Ectodermal cell (in vitro differentiated cells): ENCODE data around the gene PPP1R7.

Experiments
- H3K27ac ChIP-seq: 2 replicates; pipeline ENCODE4 v1.7.0; 2013; ENCODE audit warnings: mild to moderate bottlenecking, low read depth, low read length; ENCODE audit not compliant: insufficient read depth, poor library complexity, severe bottlenecking
- H3K27me3 ChIP-seq: 2 replicates; pipeline ENCODE4 v1.7.0; 2013; ENCODE audit warnings: mild to moderate bottlenecking, low read length; ENCODE audit not compliant: insufficient read depth, control insufficient read depth, poor library complexity, severe bottlenecking
- H3K36me3 ChIP-seq: one replicate; pipeline ENCODE4 v1.7.0; 2013; ENCODE audit warnings: low read length; ENCODE audit not compliant: control insufficient read depth, insufficient read depth
- H3K4me1 ChIP-seq: one replicate; pipeline ENCODE4 v1.7.0; 2013; ENCODE audit warnings: low read length; ENCODE audit not compliant: control insufficient read depth, insufficient read depth
- H3K4me3 ChIP-seq: 2 replicates; pipeline ENCODE4 v1.7.0; 2013; ENCODE audit warnings: low read depth, low read length, control low read depth; ENCODE audit not compliant: insufficient read depth
- H3K9me3 ChIP-seq: 2 replicates; pipeline ENCODE4 v1.7.0; 2013; ENCODE audit warnings: mild to moderate bottlenecking, low read length, moderate library complexity; ENCODE audit not compliant: control insufficient read depth
- WGBS, 2 experiments: methylation state at CpG; one replicate each; pipeline ENCODE4 v1.1.7; 2013; ENCODE audit warnings: missing lambda C conversion rate in 2 of 2; 5-methylcytosine and 5-hydroxymethylcytosine counted together

Gene PPP1R7

DNA sequence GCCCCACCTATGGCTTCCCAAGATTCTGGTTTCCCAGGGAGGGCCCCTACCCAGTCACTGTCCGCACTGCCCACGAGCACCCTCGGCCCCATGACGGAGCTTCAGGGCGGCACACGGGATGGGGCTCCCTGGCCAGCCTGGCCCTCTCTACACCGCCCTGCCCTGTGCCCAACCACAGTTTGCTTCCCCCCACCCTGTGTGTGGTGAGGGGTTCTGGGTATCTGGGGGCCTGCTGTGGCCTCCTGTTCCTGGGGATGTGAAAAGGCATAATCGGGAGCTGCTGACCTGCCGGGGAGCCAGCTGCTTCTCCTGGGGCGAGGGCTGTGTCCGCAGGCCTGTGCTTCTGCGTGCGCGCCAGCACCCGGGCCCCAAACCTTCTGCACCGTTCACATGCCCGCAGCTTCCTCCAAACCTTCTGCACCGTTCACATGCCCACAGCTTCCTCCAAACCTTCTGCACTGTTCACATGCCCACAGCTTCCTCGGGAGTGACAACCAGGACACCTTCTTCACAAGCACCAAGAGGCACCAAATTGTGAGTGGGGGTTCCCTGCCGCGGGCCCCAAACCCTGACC, 50.6 kb downstream of the PPP1R7 start:
- 93 to 94% methylated on average over 21 of the region's 21 CpGs for WGBS, 2 experiments
- no peaks in the 10 kb centered on the region for H3K4me1 ChIP-seq

DNA sequence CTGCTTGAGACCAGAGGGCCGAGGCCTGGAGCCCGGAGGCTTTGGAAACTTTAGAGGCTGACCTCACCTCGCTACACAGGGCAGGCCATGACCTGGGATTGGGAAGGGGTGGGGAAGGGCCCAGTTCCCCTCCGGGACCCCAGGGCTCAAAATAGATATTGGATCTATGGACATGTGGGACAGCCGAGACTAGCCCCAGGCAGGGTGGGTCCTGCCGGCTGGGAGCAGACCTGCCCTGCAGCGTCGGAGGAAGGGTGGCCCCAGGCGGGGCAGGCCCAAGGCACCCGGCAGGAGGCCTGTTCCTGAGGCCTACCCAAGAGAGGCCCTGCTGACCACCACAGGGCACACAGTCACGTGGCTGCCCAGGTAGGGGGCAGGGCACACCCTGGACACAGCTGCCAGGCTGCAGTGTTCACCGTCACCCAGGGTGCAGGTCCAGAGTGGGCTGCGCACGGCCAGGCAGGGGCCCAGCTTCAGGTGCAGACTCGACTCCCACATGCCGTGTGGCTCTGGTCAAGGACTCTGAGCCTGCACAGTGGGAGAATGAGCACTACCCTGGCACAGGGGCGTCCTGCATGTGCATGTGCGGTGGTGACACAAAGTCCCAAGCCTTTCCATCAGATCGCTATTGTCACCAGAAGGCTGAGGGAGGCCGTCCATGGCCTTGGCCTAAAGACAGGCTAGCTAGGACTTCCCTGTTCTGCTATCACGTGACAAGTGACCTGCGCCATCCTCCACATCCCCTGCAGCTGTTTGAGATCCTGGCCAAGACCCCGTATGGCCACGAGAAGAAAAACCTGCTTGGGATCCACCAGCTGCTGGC, 51.4 kb downstream of the PPP1R7 start:
- WGBS, 2 experiments: 91 to 92% methylated on average over 24 of the region's 24 CpGs
- no peaks in the 10 kb centered on the region for H3K4me1 ChIP-seq
- no peak overlapping the region for H3K27ac ChIP-seq
- no peak overlapping the region for H3K4me3 ChIP-seq
- H3K27me3 ChIP-seq: no peaks in the 10 kb centered on the region
- H3K9me3 ChIP-seq: no peaks in the 10 kb centered on the region
- H3K36me3 ChIP-seq: no peaks in the 10 kb centered on the region

More for the DNA sequence above, 50.6 kb downstream of the PPP1R7 start:
- H3K27me3 ChIP-seq: no peaks in the 10 kb centered on the region
- no peaks in the 10 kb centered on the region for H3K36me3 ChIP-seq
- H3K4me3 ChIP-seq: no peak overlapping the region
- no peaks in the 10 kb centered on the region for H3K9me3 ChIP-seq
- H3K27ac ChIP-seq: no peak overlapping the region

DNA sequence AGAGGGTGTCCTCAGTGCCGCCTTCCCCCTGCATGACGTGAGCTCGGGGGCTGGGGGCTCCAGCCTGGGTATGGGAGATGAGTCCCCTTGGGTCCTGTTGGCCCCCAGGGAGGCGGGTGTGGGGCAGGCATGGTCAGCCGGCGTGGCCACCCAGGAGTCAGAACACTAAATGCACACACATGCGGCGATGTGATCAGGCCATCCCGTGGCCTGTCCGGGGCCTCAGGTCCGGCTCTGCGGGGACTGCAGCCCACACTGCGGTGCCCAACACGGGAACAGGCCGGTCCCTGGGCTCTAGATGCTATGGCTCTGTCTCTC, 52.0 kb downstream of the PPP1R7 start:
- H3K4me3 ChIP-seq: no peak overlapping the region
- no peaks in the 10 kb centered on the region for H3K36me3 ChIP-seq
- 88% methylated on average over 15 of the region's 15 CpGs for WGBS, 2 experiments
- H3K27me3 ChIP-seq: no peaks in the 10 kb centered on the region
- H3K9me3 ChIP-seq: no peaks in the 10 kb centered on the region
- H3K4me1 ChIP-seq: no peaks in the 10 kb centered on the region
- H3K27ac ChIP-seq: no peak overlapping the region

DNA sequence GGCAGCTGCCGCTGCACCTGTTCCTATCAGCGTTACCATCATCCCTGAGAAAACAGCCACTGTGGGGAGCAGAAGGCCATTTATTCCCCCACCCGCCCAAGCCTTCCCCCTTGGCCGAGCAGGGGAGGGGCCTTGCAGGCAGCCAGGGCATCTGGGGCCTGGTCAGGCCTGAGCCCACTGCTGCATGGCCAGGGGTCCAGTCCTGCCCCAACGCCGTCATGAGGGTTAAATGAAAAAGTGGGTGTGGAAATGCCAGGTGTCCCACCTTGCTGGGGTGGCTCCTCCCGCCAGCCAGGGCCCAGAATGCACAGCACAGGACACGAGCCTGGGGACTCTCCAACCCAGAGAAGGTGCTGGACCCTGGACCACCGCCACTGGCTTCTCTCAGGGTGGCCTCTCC, 52.4 kb downstream of the PPP1R7 start:
- H3K27me3 ChIP-seq: no peaks in the 10 kb centered on the region
- H3K4me3 ChIP-seq: no peak overlapping the region
- no peaks in the 10 kb centered on the region for H3K36me3 ChIP-seq
- 91 to 92% methylated on average over 9 of the region's 9 CpGs for WGBS, 2 experiments
- H3K27ac ChIP-seq: no peak overlapping the region
- no peaks in the 10 kb centered on the region for H3K4me1 ChIP-seq
- no peaks in the 10 kb centered on the region for H3K9me3 ChIP-seq

DNA sequence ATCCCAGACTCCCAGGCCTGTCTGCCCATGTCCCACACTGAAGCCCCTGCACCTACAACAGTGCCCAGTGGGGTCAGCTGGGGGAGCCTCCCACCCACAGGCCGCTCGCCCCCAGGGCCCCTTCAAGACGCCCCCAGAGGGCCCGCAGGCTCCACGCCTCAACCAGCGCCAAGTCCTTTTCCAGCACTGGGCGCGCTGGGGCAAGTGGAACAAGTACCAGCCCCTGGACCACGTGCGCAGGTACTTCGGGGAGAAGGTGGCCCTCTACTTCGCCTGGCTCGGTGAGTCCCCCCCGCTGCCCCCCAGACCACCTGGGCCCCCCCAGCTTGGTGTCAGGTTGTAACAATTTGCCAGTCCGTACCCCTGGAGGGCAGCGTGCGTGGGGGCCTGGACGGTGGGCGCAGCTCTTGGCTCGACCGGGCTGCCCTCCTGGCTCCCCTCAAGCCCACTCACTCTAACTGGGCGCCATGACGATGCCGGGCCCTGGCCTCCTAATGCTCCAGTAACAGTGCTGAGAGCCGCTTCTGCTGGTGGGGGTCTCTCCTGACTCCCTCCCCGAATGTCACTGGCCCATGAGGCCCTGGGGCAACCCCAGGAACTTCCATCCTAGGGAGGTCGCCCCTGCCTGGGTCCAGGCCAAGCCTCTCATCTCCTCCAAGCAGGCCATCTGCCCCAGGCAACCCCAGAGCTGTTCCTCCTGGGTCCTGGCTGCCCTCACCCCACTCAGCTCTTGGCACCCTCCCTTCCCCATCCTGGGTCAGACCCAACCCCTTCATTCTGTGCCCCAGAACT, 53.1 kb downstream of the PPP1R7 start:
- Histone ChIP-seq H3K4me1 (no peaks in the 10 kb centered on the region), H3K36me3 (no peaks in the 10 kb centered on the region), H3K27ac (no peak overlapping the region), H3K27me3 (no peaks in the 10 kb centered on the region), H3K4me3 (no peak overlapping the region), H3K9me3 (no peaks in the 10 kb centered on the region)
- WGBS, 2 experiments: 93 to 95% methylated on average over 27 of the region's 27 CpGs

DNA sequence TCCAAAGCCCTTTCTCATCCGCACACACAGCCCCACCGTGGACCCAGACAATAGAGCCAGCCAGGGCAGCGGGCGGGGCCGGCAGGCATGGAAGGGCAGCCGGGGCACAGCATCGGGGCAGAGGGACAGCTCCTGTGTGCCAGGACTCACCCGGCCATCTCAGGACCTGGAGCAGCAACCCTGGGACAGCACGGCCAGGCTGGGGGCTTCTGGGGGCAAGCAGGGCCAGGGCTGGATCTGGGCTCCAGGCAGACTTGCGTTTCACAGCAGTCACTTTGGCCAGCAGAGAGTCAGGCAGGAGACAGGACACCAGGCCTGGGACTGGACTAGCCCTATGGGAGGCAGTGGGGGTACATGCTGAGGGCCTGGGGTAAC, 53.7 kb downstream of the PPP1R7 start:
- H3K4me1 ChIP-seq: no peaks in the 10 kb centered on the region
- no peaks in the 10 kb centered on the region for H3K27me3 ChIP-seq
- no peak overlapping the region for H3K27ac ChIP-seq
- no peak overlapping the region for H3K4me3 ChIP-seq
- H3K36me3 ChIP-seq: no peaks in the 10 kb centered on the region
- 93 to 94% methylated on average over 10 of the region's 10 CpGs for WGBS, 2 experiments
- H3K9me3 ChIP-seq: no peaks in the 10 kb centered on the region

DNA sequence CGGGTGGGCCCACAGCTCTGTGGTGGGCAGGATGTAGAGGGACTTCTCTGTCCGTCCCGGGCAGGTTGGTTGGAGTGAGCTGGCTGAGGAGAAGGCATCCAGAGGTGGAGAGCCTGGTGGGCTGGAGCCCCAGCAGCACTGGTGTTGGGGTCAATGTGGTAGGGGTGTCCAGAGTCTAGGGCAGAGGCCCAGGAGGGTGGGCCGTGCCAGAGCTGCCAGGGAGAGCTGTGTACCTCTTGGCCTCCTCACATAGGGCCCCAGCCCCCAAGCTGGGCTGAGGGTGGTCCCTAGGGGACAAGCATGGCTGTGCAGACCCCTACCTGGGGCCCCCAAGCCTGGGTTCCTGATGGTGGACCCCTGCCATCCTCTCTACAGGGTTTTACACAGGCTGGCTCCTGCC, 54.2 kb downstream of the PPP1R7 start:
- no peak overlapping the region for H3K4me3 ChIP-seq
- H3K9me3 ChIP-seq: no peaks in the 10 kb centered on the region
- no peaks in the 10 kb centered on the region for H3K27me3 ChIP-seq
- WGBS, 2 experiments: 93% methylated on average over 4 of the region's 4 CpGs
- no peak overlapping the region for H3K27ac ChIP-seq
- no peaks in the 10 kb centered on the region for H3K4me1 ChIP-seq
- H3K36me3 ChIP-seq: no peaks in the 10 kb centered on the region

DNA sequence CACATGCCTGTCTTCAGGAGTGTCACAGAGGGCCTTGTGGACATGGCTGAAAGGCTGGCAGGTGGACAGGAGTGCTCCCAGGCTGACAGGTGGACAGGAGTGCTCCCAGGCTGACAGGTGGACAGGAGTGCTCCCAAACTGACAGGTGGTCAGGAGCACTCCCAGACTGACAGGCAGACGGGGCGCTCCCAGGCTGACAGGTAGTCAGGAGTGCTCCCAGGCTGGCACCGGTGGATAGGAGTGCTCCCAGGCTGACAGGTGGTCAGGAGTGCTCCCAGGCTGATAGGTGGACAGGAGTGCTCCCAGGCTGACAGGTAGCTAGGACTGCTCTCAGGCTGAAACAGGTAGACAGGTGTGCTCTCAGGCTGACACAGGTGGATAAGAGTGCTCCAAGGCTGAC, 54.8 kb downstream of the PPP1R7 start:
- no peak overlapping the region for H3K4me3 ChIP-seq
- WGBS, 2 experiments: 95 to 99% methylated on average over 3 of the region's 3 CpGs

DNA sequence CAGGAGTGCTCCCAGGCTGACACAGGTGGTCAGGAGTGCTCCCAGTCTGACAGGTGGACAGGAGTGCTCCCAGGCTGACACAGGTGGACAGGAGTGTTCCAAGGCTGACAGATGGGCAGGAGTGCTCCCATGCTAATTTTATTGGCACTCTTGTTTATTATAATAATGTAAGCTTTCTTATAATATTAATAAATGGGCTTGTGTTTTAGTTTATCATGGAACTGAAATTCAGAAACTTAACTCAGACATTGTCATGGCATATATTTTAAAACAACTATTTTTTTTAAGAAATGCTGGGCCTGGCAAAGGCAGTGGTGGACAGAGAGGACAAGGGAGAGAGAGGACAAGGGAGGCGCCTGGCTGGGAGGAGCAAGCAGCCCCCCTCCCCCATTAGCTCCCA, 56.9 kb downstream of the PPP1R7 start:
- Histone ChIP-seq H3K9me3 (no peaks in the 10 kb centered on the region), H3K36me3 (no peaks in the 10 kb centered on the region), H3K27me3 (no peaks in the 10 kb centered on the region), H3K4me3 (no peak overlapping the region), H3K27ac (no peak overlapping the region), H3K4me1 (no peaks in the 10 kb centered on the region)
- WGBS, 2 experiments: 83 to 100% methylated on average over 1 of the region's 1 CpG

More for the DNA sequence above, 54.8 kb downstream of the PPP1R7 start:
- Histone ChIP-seq H3K27me3 (no peaks in the 10 kb centered on the region), H3K27ac (no peak overlapping the region), H3K9me3 (no peaks in the 10 kb centered on the region), H3K4me1 (no peaks in the 10 kb centered on the region), H3K36me3 (no peaks in the 10 kb centered on the region)

DNA sequence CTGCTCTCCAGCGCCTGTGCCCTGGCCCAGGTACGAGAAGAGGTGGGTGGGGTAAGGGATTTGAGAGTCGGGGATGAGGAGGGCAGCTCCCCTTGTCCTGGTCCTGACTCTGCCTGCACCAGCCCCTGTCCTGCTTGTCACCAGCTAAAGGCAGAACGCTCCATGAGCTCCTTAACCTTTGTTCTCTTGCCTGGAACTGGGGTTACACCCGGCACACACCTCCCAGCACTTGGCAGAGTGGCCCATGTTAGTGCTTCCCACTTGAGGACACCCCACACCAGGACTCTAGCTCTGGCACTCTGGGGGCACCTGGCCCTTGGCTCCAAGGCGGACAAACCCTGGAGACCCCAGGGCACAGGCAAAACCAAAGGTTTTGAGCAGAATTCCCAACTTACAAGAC, 57.4 kb downstream of the PPP1R7 start:
- Histone ChIP-seq H3K9me3 (no peaks in the 10 kb centered on the region), H3K27ac (no peak overlapping the region), H3K4me3 (no peak overlapping the region), H3K4me1 (no peaks in the 10 kb centered on the region), H3K27me3 (no peaks in the 10 kb centered on the region), H3K36me3 (no peaks in the 10 kb centered on the region)
- 78 to 90% methylated on average over 6 of the region's 6 CpGs for WGBS, 2 experiments
